GM12874 (cell line): ENCODE results near the gene ZNF79.

Experiments
- CTCF ChIP-seq: IDR thresholded peaks from 2 replicates; pipeline ENCODE4 v1.5.1; 2011; ENCODE audit warnings: low read depth, mild to moderate bottlenecking, control low read depth, low read length, moderate library complexity; ENCODE audit not compliant: insufficient read depth

The ZNF79 gene

GRCh38 chr9:127450830-127451607, 26.8 kb downstream of the ZNF79 start, which contains the start of the genes LRSAM1 and RPL12:
LRSAM1 (plus strand) TSS chr9:127451510; CDS start chr9:127454528, 3,018 bp downstream.
RPL12 (minus strand) TSS chr9:127451406; CDS start chr9:127451317, 89 bp downstream.
- TF ChIP-seq CTCF, result no peak

GRCh38 chr9:127451608-127451857, 27.4 kb downstream of the ZNF79 start:
- no peak for TF ChIP-seq CTCF

GRCh38 chr9:127451858-127452656, 27.9 kb downstream of the ZNF79 start:
- no peak for TF ChIP-seq CTCF

GRCh38 chr9:127452691-127453090, 28.5 kb downstream of the ZNF79 start:
- no peak for TF ChIP-seq CTCF

- TF ChIP-seq CTCF, result peak; percentile 56
Observed at GRCh38 chr9:127455324-127455992, 31.3 kb downstream of the ZNF79 start.

GRCh38 chr9:127457191-127457878, 33.2 kb downstream of the ZNF79 start:
- no peak for TF ChIP-seq CTCF

GRCh38 chr9:127458921-127459320, 34.7 kb downstream of the ZNF79 start:
- no peak for TF ChIP-seq CTCF
